ENCODE measurements around the gene FBXO48. TPM values are rescaled to one million over a fixed set of nuclear protein-coding genes. Genes with fewer than 3 reads are reported as not detected.

Gene FBXO48
- total and polyA plus RNA-seq, 10 of the 15 experiments (the other 5 are each of a cell fraction or from before 2014, with no cell fraction given): 0.56 to 2.3 (median 1.2) TPM

GRCh38 chr2:68464651-68465050 lies 2.4 kb downstream of the FBXO48 start:
- peaks cover 2% of the 10 kb centered on the region; the same call in 1 of the 2 replicates for H3K79me2 ChIP-seq (ENCODE audit: control insufficient read depth, insufficient read depth, low read length)
- RAD21 ChIA-PET (ENCODE audit: unreplicated experiment): interaction anchor here (0.8 to 3.3 kb wide), 8 partner anchors 23 to 287 kb away, joined by 3 to 29 read pairs (median 7); no protein-coding TSS in a partner anchor
- no peaks in the 10 kb centered on the region for H3K36me3 ChIP-seq (ENCODE audit: control insufficient read depth in 2 of 2, insufficient read depth in 2 of 2, low read length in 1 of 2)
- POLR2A ChIA-PET: interaction anchor here (0.9 to 1.1 kb wide), 2 partner anchors 11 to 249 kb away, joined by 3 read pairs; no protein-coding TSS in a partner anchor
- no peak for DNase-seq (ENCODE audit: low read depth, low spot score)
- no peak overlapping the region for H2AFZ ChIP-seq (ENCODE audit: control insufficient read depth, low read depth, low read length)
- no peaks in the 10 kb centered on the region for H4K20me1 ChIP-seq (ENCODE audit: control insufficient read depth, insufficient read depth)
- H3K9me3 ChIP-seq (replicated peaks; ENCODE audit: control insufficient read depth, insufficient read depth, low read length): no peaks in the 10 kb centered on the region
- H3K4me1 ChIP-seq (ENCODE audit: control insufficient read depth, insufficient read depth, low read length): peaks cover 11% of the 10 kb centered on the region; the same call in 1 of the 2 replicates
- no peak overlapping the region for H3K9ac ChIP-seq (ENCODE audit: control insufficient read depth, insufficient read depth, low read length)
- no peak for FAIRE-seq
- H3K27me3 ChIP-seq (replicated peaks in 1 of 2; ENCODE audit: control insufficient read depth in 2 of 2, insufficient read depth in 2 of 2, low read length in 1 of 2): no peaks in the 10 kb centered on the region
- ATAC-seq: no peak
- SMC1A ChIA-PET (ENCODE audit: uncharacterized antibody, unreplicated experiment): interaction anchor here (0.5 to 4.8 kb wide), 21 partner anchors 8 to 916 kb away, joined by 3 to 55 read pairs (median 5); no protein-coding TSS in a partner anchor
- in situ Hi-C loops (cut with MboI): loop anchor here (5.0 kb wide), 1 partner anchor 243 kb away; no protein-coding TSS in a partner anchor
- CTCF ChIA-PET: interaction anchor here (0.8 to 8.9 kb wide), 22 partner anchors 8 to 461 kb away, joined by 3 to 173 read pairs (median 4); no protein-coding TSS in a partner anchor
- no TSS peak for BruUV-seq (replicated peaks)
- intact Hi-C loops (cut with micrococcal nuclease; ENCODE audit: unreplicated experiment): loop anchor here (5.0 kb wide), 1 partner anchor 843 kb away; no protein-coding TSS in a partner anchor
- no peak overlapping the region for H3K4me3 ChIP-seq
- TF ChIP-seq DPF2 (IDR thresholded peaks at IDR 0.05) (no peak), CEBPZ (IDR thresholded peaks at IDR 0.05; ENCODE audit: low read depth, low read length) (no peak), RELB (IDR thresholded peaks at IDR 0.05; ENCODE audit: low read depth) (no peak)
- TF ChIP-seq, protein P1, sequence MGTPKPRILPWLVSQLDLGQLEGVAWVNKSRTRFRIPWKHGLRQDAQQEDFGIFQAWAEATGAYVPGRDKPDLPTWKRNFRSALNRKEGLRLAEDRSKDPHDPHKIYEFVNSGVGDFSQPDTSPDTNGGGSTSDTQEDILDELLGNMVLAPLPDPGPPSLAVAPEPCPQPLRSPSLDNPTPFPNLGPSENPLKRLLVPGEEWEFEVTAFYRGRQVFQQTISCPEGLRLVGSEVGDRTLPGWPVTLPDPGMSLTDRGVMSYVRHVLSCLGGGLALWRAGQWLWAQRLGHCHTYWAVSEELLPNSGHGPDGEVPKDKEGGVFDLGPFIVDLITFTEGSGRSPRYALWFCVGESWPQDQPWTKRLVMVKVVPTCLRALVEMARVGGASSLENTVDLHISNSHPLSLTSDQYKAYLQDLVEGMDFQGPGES (IDR thresholded peaks at IDR 0.05): no peak
- H3K27ac ChIP-seq (ENCODE audit: control insufficient read depth, insufficient read depth): no peak overlapping the region
- H3K4me2 ChIP-seq (ENCODE audit: control insufficient read depth, insufficient read depth): no peak overlapping the region
- 72% methylated on average over 5 of the region's 5 CpGs for WGBS (ENCODE audit: insufficient coverage, insufficient replicate concordance, low lambda C conversion rate, missing lambda C conversion rate)
